Activated naive CD8-positive, alpha-beta T cell treated with anti-CD3 and anti-CD28 coated beads for 36 hours (primary cell): ENCODE data around the gene EFCAB6. TPM values are rescaled to one million over a fixed set of nuclear protein-coding genes. Genes with fewer than 3 reads are reported as not detected.
A peak's percentile ranks its signal among the peaks of the same experiment; 100 is the strongest.

Experiments
- DNase-seq: peaks from one replicate; pipeline ENCODE4 v3.0.0; 2021
- H3K27ac Mint-ChIP-seq: one replicate; pipeline ENCODE4 v1.8.0; 2022; ENCODE audit warnings: mild to moderate bottlenecking, moderate library complexity, mixed read lengths
- H3K27me3 Mint-ChIP-seq: one replicate; pipeline ENCODE4 v1.8.0; 2022; ENCODE audit warnings: mild to moderate bottlenecking, mixed read lengths
- H3K36me3 Mint-ChIP-seq: one replicate; pipeline ENCODE4 v1.8.0; 2021; ENCODE audit warnings: mild to moderate bottlenecking, mixed read lengths
- H3K4me1 Mint-ChIP-seq: one replicate; pipeline ENCODE4 v1.8.0; 2021; ENCODE audit warnings: mixed read lengths
- H3K4me3 Mint-ChIP-seq: one replicate; pipeline ENCODE4 v1.8.0; 2022; ENCODE audit warnings: mild to moderate bottlenecking, moderate library complexity, mixed read lengths
- H3K9me3 Mint-ChIP-seq: one replicate; pipeline ENCODE4 v1.8.0; 2022; ENCODE audit warnings: mixed read lengths
- total RNA-seq, 2 experiments: library from RNA; stranded (reverse); gene quantifications; one replicate each; pipeline ENCODE4 v1.2.3, GENCODE V29; 2021

EFCAB6 gene
- total RNA-seq, 2 experiments from 2014 or later = 0.36 to 0.37 TPM

GRCh38 chr22:43535336-43535735, 276.8 kb downstream of the EFCAB6 start:
- no peaks in the 10 kb centered on the region for H3K36me3 Mint-ChIP-seq
- H3K27me3 Mint-ChIP-seq = peaks cover 7% of the 10 kb centered on the region
- H3K4me3 Mint-ChIP-seq = no peak overlapping the region
- no peaks in the 10 kb centered on the region for H3K9me3 Mint-ChIP-seq
- no peak for DNase-seq
- no peak overlapping the region for H3K27ac Mint-ChIP-seq
- no peaks in the 10 kb centered on the region for H3K4me1 Mint-ChIP-seq

- Mint-ChIP-seq H3K4me3 (no peak overlapping the region), H3K36me3 (no peaks in the 10 kb centered on the region), H3K27me3 (peaks cover 11% of the 10 kb centered on the region), H3K4me1 (no peaks in the 10 kb centered on the region), H3K9me3 (no peaks in the 10 kb centered on the region), H3K27ac (no peak overlapping the region)
- no peak for DNase-seq
Measured at GRCh38 chr22:43534916-43535315, 277.2 kb downstream of the EFCAB6 start.

DNA sequence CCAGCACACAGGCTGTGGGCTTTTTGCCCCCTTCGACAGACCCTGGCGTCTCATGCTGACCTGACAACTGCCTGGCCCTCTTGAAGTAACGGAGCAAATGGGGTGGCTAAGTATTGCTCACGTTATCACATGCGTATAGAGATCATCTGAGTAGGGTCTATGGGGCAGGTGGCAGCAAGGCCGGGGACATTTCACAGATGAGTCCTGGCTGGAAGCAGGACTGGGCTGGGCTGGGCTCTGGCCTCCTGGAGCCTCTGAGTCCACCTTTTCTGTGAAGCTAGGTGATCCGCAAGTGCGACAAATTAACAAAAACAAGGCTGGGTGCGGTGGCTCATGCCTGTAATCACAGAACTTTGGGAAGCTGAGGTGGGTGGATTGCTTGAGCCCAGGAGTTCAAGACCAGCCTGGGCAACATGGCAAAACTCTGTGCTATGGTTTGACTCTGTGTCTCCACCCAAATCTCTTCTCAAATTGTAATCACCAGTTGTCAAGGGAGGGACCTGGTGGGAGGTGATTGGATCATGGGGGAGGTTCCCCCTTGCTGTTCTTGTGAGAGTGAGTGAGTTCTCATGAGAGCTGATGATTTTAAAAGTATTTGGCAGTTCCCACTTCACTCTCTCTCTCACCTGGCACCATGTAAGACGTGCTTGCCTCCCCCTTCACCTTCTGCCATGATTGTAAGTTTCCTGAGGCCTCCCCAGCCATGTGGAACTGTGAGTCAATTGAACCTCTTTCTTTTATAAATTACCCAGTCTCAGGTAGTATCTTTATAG, 278.3 kb downstream of the EFCAB6 start:
- Mint-ChIP-seq H3K4me3 (no peak overlapping the region), H3K27me3 (peaks cover 11% of the 10 kb centered on the region), H3K9me3 (no peaks in the 10 kb centered on the region), H3K4me1 (no peaks in the 10 kb centered on the region), H3K36me3 (no peaks in the 10 kb centered on the region), H3K27ac (no peak overlapping the region)
- no peak for DNase-seq

DNA sequence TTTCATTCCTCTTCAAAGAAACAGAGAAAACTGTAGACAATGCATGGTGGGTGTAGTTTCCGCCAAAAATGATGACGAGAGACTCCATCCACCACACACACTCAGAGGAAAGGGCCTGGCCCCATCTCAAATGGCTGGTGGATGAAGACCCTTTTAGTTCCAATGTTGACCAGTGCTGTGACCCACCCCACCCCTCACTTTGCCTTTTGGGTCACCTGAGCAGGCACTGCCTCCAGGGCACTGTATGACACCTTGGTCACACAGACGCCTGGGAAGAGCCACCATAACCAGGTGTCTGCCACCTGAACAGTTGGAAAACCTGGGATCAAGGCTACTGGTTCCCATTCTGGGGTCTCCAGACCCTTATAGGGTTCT, 279.0 kb downstream of the EFCAB6 start:
- Mint-ChIP-seq H3K4me3 (no peak overlapping the region), H3K27me3 (peaks cover 9% of the 10 kb centered on the region), H3K27ac (no peak overlapping the region), H3K36me3 (no peaks in the 10 kb centered on the region), H3K9me3 (no peaks in the 10 kb centered on the region), H3K4me1 (no peaks in the 10 kb centered on the region)
- DNase-seq = no peak

DNA sequence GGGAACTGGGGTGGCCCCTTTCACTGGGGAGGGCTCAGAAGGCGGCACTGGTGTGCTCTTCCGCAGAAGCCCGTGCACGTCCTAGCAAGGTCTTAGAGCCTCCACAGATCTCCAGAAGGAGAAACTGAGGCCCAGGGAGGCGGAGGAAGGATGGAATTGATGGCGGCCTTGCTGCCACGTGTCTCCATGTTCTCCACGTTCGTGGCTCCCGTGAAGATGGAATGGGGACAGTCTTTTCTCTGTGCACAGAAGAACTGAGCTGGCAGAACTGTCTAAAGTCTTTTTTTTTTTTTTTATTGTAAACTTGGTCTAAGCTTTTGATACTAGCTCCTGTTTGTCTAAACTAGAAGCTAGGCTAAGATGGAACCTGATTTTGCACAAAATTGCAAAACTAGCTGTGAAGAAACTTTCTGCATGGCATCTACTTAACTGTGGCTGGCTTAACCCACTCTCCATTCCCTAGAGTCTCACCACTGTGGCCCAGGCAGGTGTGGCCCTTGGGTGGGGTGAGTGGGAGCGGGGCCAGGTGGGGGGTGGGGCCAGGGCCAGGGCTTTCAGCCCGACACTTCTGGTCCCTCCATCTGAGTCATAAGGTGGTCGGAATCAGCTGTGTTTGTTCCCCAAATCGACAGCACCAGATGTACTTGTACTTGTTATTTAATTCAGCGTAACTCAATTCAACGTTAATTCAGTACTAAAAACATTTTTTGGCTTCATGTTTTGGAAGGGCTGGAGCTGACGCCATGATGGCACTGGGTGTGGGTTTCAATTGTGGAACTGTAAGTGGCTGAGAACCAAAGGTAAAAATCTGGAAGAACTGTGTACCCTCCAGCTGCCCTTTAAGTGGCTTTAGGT, 279.6 kb downstream of the EFCAB6 start:
- H3K4me1 Mint-ChIP-seq = no peaks in the 10 kb centered on the region
- H3K27ac Mint-ChIP-seq = no peak overlapping the region
- DNase-seq = no peak
- no peaks in the 10 kb centered on the region for H3K9me3 Mint-ChIP-seq
- H3K4me3 Mint-ChIP-seq = no peak overlapping the region
- H3K27me3 Mint-ChIP-seq = peaks cover 11% of the 10 kb centered on the region
- no peaks in the 10 kb centered on the region for H3K36me3 Mint-ChIP-seq

GRCh38 chr22:43531651-43532050, 280.5 kb downstream of the EFCAB6 start:
- H3K36me3 Mint-ChIP-seq = no peaks in the 10 kb centered on the region
- peaks cover 11% of the 10 kb centered on the region for H3K27me3 Mint-ChIP-seq
- DNase-seq = no peak
- H3K4me3 Mint-ChIP-seq = no peak overlapping the region
- H3K4me1 Mint-ChIP-seq = no peaks in the 10 kb centered on the region
- no peak overlapping the region for H3K27ac Mint-ChIP-seq
- no peaks in the 10 kb centered on the region for H3K9me3 Mint-ChIP-seq

GRCh38 chr22:43530349-43531201, 281.5 kb downstream of the EFCAB6 start:
- Mint-ChIP-seq H3K27ac (no peak overlapping the region), H3K4me3 (no peak overlapping the region), H3K27me3 (peaks cover 20% of the 10 kb centered on the region), H3K36me3 (no peaks in the 10 kb centered on the region), H3K9me3 (no peaks in the 10 kb centered on the region), H3K4me1 (no peaks in the 10 kb centered on the region)
- no peak for DNase-seq

DNA sequence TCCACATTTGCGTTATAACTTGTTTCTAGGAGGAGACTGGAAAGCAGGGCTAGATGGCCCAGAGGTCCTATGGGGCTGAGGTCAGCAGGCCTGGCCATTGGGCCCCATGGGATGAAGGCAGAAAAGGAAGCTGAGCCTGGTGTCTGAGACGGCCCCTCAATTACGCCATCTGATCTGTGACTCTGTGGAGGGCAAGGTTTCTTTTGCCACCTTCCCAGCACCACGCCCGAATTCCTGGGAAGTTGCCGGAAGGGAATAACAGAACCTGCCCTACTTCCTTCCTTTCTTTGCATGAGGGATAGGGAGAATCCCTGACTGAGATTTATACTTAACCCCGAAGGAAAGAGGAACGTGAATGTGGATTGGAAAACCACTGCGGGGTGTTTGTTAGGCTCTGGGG, 282.2 kb downstream of the EFCAB6 start:
- Mint-ChIP-seq H3K27ac (no peak overlapping the region), H3K4me1 (no peaks in the 10 kb centered on the region), H3K9me3 (no peaks in the 10 kb centered on the region), H3K4me3 (no peak overlapping the region), H3K27me3 (peaks cover 27% of the 10 kb centered on the region), H3K36me3 (no peaks in the 10 kb centered on the region)
- DNase-seq = no peak

DNA sequence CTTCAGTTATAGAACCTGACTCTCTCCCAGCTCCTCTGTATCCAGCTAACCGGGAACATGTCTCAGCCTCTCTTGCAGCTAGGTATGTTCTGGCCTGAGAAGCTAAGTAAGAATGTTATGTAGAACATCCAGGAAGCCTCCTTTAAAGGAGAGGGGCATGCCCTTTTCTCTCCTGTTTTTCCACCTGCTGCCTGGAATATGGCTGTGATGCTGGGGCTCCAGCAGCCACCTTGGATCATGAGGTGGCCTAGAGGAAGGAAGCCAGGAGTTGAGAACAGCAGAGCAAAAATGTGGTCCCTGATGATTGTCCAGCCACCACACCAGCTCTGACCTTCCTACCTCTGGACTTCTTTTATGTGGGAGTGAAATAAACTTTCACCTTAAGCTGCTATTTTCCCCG, 282.6 kb downstream of the EFCAB6 start:
- Mint-ChIP-seq H3K27me3 (peaks cover 28% of the 10 kb centered on the region), H3K36me3 (no peaks in the 10 kb centered on the region), H3K4me1 (no peaks in the 10 kb centered on the region), H3K9me3 (no peaks in the 10 kb centered on the region), H3K4me3 (no peak overlapping the region), H3K27ac (no peak overlapping the region)
- no peak for DNase-seq

DNA sequence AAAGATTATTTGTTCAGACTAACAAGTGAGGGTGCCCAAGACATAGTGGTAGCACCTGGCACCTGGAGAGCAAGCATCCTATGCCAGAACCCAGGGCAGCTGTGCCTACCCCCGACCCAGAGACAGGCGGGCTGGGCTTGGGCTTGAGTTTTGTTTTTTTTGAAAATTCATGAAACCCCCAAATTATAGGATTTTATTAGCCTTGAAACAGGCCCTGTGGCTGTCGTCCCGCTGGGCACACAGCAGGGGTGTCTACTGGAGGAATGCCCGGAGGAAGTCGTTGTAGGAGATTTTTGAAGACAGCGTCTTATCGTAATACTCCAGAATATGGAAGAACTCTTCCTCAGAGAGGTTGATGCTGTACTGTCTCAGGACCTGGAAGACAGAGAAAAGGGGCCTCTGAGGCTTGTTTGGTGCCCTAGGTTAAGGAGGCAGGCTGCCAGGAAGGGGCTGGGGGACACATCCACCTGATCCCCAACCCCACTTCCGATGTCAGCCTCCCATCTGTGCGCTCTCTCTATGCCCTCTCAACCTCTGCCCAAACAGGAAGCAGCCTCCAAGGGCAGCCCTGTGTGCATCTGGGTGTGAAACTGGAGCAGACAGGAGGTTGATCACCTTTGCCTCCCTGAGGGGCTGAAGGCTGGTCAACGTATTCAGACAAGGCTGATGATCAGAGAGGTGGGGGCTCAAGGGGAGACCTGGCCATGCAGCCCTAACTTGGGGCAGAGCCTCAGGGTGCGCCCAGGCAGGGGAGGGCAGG, 283.3 kb downstream of the EFCAB6 start:
- peaks cover 31% of the 10 kb centered on the region for H3K27me3 Mint-ChIP-seq

GRCh38 chr22:43526946-43527345, 285.2 kb downstream of the EFCAB6 start:
- Mint-ChIP-seq H3K27ac (no peak overlapping the region), H3K9me3 (no peaks in the 10 kb centered on the region), H3K4me3 (no peak overlapping the region), H3K4me1 (no peaks in the 10 kb centered on the region), H3K36me3 (no peaks in the 10 kb centered on the region), H3K27me3 (peaks cover 31% of the 10 kb centered on the region)
- DNase-seq = no peak

More for the DNA sequence above, 283.3 kb downstream of the EFCAB6 start:
- Mint-ChIP-seq H3K9me3 (no peaks in the 10 kb centered on the region), H3K27ac (no peak overlapping the region), H3K36me3 (no peaks in the 10 kb centered on the region), H3K4me3 (no peak overlapping the region), H3K4me1 (no peaks in the 10 kb centered on the region)
- no peak for DNase-seq

DNA sequence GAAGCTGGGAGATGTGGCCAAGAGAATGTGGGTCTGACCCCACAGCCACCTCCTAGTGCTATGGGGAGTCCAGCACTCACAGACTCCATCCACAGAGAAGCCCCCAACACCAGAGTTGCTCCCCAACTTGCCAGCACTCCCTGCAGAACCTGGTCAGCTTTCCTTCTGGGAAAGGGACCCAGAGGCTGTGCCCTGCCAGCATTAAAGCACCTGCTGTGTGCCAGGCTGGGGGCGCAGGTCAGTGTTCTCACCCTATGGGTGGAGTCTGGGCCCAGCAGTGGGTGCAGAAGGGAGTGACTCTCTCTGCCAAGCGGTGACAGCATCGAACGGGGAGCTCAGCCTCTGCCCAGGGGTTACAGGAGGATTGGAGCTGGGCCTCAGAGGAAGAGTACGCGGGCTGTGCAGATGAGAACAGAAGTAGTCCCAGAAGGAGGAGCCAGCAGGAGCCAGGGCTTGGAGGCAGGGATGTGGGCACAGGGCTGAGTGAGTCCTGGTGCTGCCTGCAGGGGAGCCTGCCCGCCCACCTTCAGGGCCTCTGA, 285.9 kb downstream of the EFCAB6 start:
- H3K9me3 Mint-ChIP-seq = no peaks in the 10 kb centered on the region
- peaks cover under 1% of the 10 kb centered on the region for H3K4me1 Mint-ChIP-seq
- H3K27ac Mint-ChIP-seq = no peak overlapping the region
- H3K27me3 Mint-ChIP-seq = peaks cover 31% of the 10 kb centered on the region
- no peak for DNase-seq
- no peak overlapping the region for H3K4me3 Mint-ChIP-seq
- no peaks in the 10 kb centered on the region for H3K36me3 Mint-ChIP-seq

DNA sequence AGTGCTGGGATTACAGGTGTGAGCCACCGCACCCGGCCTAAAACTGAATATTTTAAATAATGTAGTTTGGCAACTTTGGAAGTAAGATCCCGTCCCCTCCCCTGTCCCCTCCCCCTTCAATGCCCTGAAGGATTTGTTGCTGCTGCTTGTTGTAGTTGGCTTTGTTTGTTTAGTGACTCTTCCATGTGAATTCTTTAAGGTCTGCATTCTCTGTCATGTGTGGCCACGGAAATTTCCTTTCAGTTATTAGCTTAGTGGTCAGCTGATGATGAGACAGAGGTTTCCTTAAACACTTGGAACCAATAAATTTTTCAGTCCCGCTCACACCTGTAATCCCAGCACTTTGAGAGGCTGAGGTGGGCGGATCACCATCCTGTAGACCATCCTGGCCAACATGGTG, 290.4 kb downstream of the EFCAB6 start:
- H3K4me1 Mint-ChIP-seq = peaks cover 10% of the 10 kb centered on the region
- no peak overlapping the region for H3K27ac Mint-ChIP-seq
- peaks cover 3% of the 10 kb centered on the region for H3K9me3 Mint-ChIP-seq
- DNase-seq = no peak
- no peaks in the 10 kb centered on the region for H3K36me3 Mint-ChIP-seq
- H3K4me3 Mint-ChIP-seq = no peak overlapping the region
- H3K27me3 Mint-ChIP-seq = peaks cover 32% of the 10 kb centered on the region

GRCh38 chr22:43520632-43521039, 291.5 kb downstream of the EFCAB6 start:
- H3K4me3 Mint-ChIP-seq = no peak overlapping the region
- peaks cover 24% of the 10 kb centered on the region for H3K27me3 Mint-ChIP-seq
- H3K4me1 Mint-ChIP-seq = peaks cover 10% of the 10 kb centered on the region
- H3K36me3 Mint-ChIP-seq = no peaks in the 10 kb centered on the region
- peak overlapping the region; percentile 71 for H3K27ac Mint-ChIP-seq
- peaks cover 3% of the 10 kb centered on the region for H3K9me3 Mint-ChIP-seq
- no peak for DNase-seq
